ENCODE results near the gene UQCRHL.
"Not testable (repeated sequence)": the region's sequence is repeated elsewhere in the genome, so short reads cannot be mapped to it uniquely, and the experiment has no call there.

Gene UQCRHL

GRCh38 chr1:15837931-15838330, 30.5 kb upstream of the UQCRHL start:
- no peak overlapping the region for H3K4me3 ChIP-seq (ENCODE audit: low read depth, low read length)
- TF ChIP-seq, protein P1, sequence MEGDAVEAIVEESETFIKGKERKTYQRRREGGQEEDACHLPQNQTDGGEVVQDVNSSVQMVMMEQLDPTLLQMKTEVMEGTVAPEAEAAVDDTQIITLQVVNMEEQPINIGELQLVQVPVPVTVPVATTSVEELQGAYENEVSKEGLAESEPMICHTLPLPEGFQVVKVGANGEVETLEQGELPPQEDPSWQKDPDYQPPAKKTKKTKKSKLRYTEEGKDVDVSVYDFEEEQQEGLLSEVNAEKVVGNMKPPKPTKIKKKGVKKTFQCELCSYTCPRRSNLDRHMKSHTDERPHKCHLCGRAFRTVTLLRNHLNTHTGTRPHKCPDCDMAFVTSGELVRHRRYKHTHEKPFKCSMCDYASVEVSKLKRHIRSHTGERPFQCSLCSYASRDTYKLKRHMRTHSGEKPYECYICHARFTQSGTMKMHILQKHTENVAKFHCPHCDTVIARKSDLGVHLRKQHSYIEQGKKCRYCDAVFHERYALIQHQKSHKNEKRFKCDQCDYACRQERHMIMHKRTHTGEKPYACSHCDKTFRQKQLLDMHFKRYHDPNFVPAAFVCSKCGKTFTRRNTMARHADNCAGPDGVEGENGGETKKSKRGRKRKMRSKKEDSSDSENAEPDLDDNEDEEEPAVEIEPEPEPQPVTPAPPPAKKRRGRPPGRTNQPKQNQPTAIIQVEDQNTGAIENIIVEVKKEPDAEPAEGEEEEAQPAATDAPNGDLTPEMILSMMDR (IDR thresholded peaks at IDR 0.05; ENCODE audit: low read depth, low read length), result no peak

GRCh38 chr1:15836772-15837669, 29.6 kb upstream of the UQCRHL start:
- TF ChIP-seq, protein P1 (IDR thresholded peaks at IDR 0.05; ENCODE audit: low read depth, low read length), result no peak
- H3K4me3 ChIP-seq (ENCODE audit: low read depth, low read length), result no peak overlapping the region

GRCh38 chr1:15836511-15836771, 29.0 kb upstream of the UQCRHL start:
- H3K4me3 ChIP-seq (ENCODE audit: low read depth, low read length), result not testable (repeated sequence)

- TF ChIP-seq, protein P1 (IDR thresholded peaks at IDR 0.05; ENCODE audit: low read depth, low read length), result no peak
Observed at GRCh38 chr1:15835741-15836510, 28.5 kb upstream of the UQCRHL start.

GRCh38 chr1:15835205-15835740, 27.8 kb upstream of the UQCRHL start:
- TF ChIP-seq, protein P1 (IDR thresholded peaks at IDR 0.05; ENCODE audit: low read depth, low read length), result no peak
- H3K4me3 ChIP-seq (ENCODE audit: low read depth, low read length), result peak overlapping the region; percentile 81

More at GRCh38 chr1:15835741-15836510, 28.5 kb upstream of the UQCRHL start:
- H3K4me3 ChIP-seq (ENCODE audit: low read depth, low read length), result peak overlapping the region; percentile 81

GRCh38 chr1:15834406-15835204, 27.2 kb upstream of the UQCRHL start:
- peak overlapping the region; percentile 81 for H3K4me3 ChIP-seq (ENCODE audit: low read depth, low read length)
- TF ChIP-seq, protein P1 (IDR thresholded peaks at IDR 0.05; ENCODE audit: low read depth, low read length), result no peak

- TF ChIP-seq, protein P1 (IDR thresholded peaks at IDR 0.05; ENCODE audit: low read depth, low read length), result no peak
- H3K4me3 ChIP-seq (ENCODE audit: low read depth, low read length), result peak overlapping the region; percentile 81
Observed at GRCh38 chr1:15833842-15834405, 26.5 kb upstream of the UQCRHL start.

All from WI38 (cell line).